ENCODE data around the gene CALCR.

- no peak for TF ChIP-seq CTCF (IDR thresholded peaks at IDR 0.05)
- no peak for TF ChIP-seq POLR2A (IDR thresholded peaks at IDR 0.05)
Observed at GRCh38 chr7:93574269-93574645, 267 bp downstream of the CALCR start.
